Bronchus fibroblast of lung (primary cell): ENCODE data around the gene EDARADD. TPM values are rescaled to one million over a fixed set of nuclear protein-coding genes. Genes with fewer than 3 reads are reported as not detected.

ENCODE experiments used
- total RNA-seq: library from RNA; depleted of rRNA; stranded (reverse); fragments of >200 nt; gene quantifications from 2 replicates; pipeline ENCODE4 v1.2.3, GENCODE V29; 2015

EDARADD gene
- total RNA-seq, result under 0.01 TPM in 1 of 2 replicates, not detected in the other

GRCh38 chr1:236393681-236394481 lies at the start of gene EDARADD:
Gene EDARADD, plus strand, starts transcription at chr1:236394286. Its CDS starts 159 bp downstream, at chr1:236394445.

GRCh38 chr1:236523704-236524141 lies 129.6 kb downstream of the EDARADD start, which contains the start of gene LGALS8:
Gene LGALS8, plus strand, starts transcription at chr1:236523982. Its CDS starts 2,089 bp downstream, at chr1:236526071.

Other genes with a start within 250 kb of the EDARADD start
- 0.30 and 1.5 TPM in 2 replicates for gene ERO1B, start 112.3 kb upstream of the EDARADD start, total RNA-seq
- gene LGALS8, start 129.7 kb downstream of the EDARADD start, total RNA-seq, result 31.2 and 35.8 TPM in 2 replicates
- 19.8 and 22.2 TPM in 2 replicates for gene HEATR1, start 210.2 kb downstream of the EDARADD start, total RNA-seq